HG03039 (cell line): ENCODE measurements around the gene DVL2.
"Not testable (repeated sequence)": the region's sequence is repeated elsewhere in the genome, so short reads cannot be mapped to it uniquely, and the experiment has no call there.

Source experiments
- ATAC-seq: cut with Tn5 transposase; IDR thresholded peaks from one replicate; pipeline ENCODE4 v1.9.1; 2021; ENCODE audit warnings: mild to moderate bottlenecking, moderate library complexity; ENCODE audit not compliant: unreplicated experiment

The DVL2 gene

GRCh38 chr17:7256766-7257456 is 22.6 kb upstream of the DVL2 start:
- no peak for ATAC-seq

- no peak for ATAC-seq
Measured at GRCh38 chr17:7254511-7254910, 20.2 kb upstream of the DVL2 start.

GRCh38 chr17:7253082-7253481 is 18.8 kb upstream of the DVL2 start:
- ATAC-seq, result no peak

- ATAC-seq, result peak; percentile 48
Measured at GRCh38 chr17:7252176-7253043, 18.1 kb upstream of the DVL2 start, which contains the start of gene ELP5. Gene ELP5, plus strand, starts transcription at chr17:7252215. Its CDS starts 336 bp downstream, at chr17:7252551.

- peak; percentile 74 for ATAC-seq
Measured at GRCh38 chr17:7251661-7252175, 17.4 kb upstream of the DVL2 start, which contains the start of gene CTDNEP1. Gene CTDNEP1, minus strand, starts transcription at chr17:7251734. Its CDS starts 438 bp downstream, at chr17:7251296.

GRCh38 chr17:7250695-7251627 is 16.6 kb upstream of the DVL2 start:
- no peak for ATAC-seq

- ATAC-seq, result no peak
Measured at GRCh38 chr17:7249830-7250229, 15.5 kb upstream of the DVL2 start.

- ATAC-seq, result no peak
Measured at GRCh38 chr17:7249214-7249613, 14.9 kb upstream of the DVL2 start.

- no peak for ATAC-seq
Measured at GRCh38 chr17:7248796-7249195, 14.5 kb upstream of the DVL2 start.

GRCh38 chr17:7246779-7247178 is 12.5 kb upstream of the DVL2 start:
- no peak for ATAC-seq

- not testable (repeated sequence) for ATAC-seq
Measured at GRCh38 chr17:7243838-7244237, 9.5 kb upstream of the DVL2 start.

- no peak for ATAC-seq
Measured at GRCh38 chr17:7243453-7243729, 9.1 kb upstream of the DVL2 start.

- ATAC-seq, result peak; percentile 38
Measured at GRCh38 chr17:7242717-7243452, 8.6 kb upstream of the DVL2 start.

GRCh38 chr17:7241783-7242716 is 7.7 kb upstream of the DVL2 start, which contains the start of gene GABARAP:
Gene GABARAP, minus strand, starts transcription at chr17:7242449. Its CDS starts 119 bp downstream, at chr17:7242330.
- ATAC-seq, result peak; percentile 23

- no peak for ATAC-seq
Measured at GRCh38 chr17:7241090-7241733, 6.9 kb upstream of the DVL2 start.

- ATAC-seq, result no peak
Measured at GRCh38 chr17:7240375-7240774, 6.1 kb upstream of the DVL2 start.

- ATAC-seq, result peak; percentile 36
Measured at GRCh38 chr17:7239091-7240027, 5.0 kb upstream of the DVL2 start, which contains the start of gene PHF23. Gene PHF23, minus strand, starts transcription at chr17:7239457. Its CDS starts 178 bp downstream, at chr17:7239279.
